HTR-8/SVneo (cell line): ENCODE measurements around the gene ZCRB1.
A peak's percentile ranks its signal among the peaks of the same experiment; 100 is the strongest.
"Not testable (repeated sequence)": the region's sequence is repeated elsewhere in the genome, so short reads cannot be mapped to it uniquely, and the experiment has no call there.

Experiments used
- DNase-seq: peaks from one replicate; pipeline ENCODE4 v3.0.0; 2011; ENCODE audit warnings: low spot score, mixed read lengths; ENCODE audit not compliant: insufficient read length
- FAIRE-seq: peaks from 2 replicates; lab custom pipeline; 2011; peaks lifted over from hg19 to GRCh38; lab: Jason Lieb, UNC

The ZCRB1 gene

GRCh38 chr12:42332301-42333285 is 6.7 kb upstream of the ZCRB1 start:
- DNase-seq, result peak; percentile 57
- FAIRE-seq, result no peak

DNA sequence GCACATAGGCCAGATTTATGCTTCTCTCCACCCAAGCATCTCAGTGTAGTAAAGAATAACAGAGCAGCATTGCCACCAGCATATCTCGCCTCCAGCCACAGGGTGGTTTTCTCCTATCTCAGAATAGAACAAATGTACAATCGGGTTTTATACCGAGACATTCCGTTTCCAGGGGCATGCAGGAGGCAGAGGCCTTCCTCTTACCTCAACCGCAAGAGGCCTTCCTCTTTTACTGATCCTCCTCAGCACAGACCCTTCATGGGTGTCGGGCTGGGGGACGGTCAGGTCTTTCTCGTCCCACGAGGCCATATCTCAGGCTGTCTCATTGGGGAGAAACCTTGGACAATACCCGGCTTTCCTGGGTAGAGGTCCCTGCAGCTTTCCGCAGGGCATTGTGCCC is 4.2 kb upstream of the ZCRB1 start:
- FAIRE-seq, DNase-seq: not testable (repeated sequence)

DNA sequence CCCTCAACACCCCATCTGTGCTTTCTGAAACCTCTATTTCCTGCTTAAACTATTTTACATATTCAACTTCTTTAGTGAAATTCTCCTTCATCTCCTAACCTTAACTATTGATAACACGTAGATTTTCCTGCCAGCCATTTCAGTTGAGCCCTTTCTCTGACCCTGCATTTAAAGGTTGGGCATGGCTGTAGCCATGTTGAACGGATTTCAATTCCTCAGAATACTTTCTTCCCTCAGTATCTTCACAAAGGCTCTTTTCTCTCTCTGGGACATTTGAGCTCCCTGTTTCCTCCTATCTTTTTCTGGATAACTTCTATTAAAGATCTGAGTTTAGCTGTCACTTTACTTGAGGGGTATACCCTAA is 1.3 kb upstream of the ZCRB1 start:
- DNase-seq (no peak), FAIRE-seq (no peak)

GRCh38 chr12:42326541-42327226 is 790 bp upstream of the ZCRB1 start:
- FAIRE-seq, result no peak
- DNase-seq, result no peak

DNA sequence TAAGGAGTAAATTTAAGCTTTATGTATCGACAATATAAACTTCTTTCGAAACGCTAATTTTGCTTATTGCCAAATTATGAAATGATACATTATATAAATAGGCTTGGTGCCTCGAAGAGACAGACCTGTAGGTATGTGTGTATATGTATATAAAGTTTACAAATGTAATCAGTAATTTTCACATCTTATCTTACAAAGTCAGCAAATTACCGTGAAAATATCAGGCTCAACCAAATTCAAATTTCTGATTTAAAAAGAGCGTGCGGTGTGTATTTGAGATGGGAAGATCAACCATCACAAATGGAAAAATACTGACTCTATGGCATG is 605 bp downstream of the ZCRB1 start:
- FAIRE-seq, result no peak

DNA sequence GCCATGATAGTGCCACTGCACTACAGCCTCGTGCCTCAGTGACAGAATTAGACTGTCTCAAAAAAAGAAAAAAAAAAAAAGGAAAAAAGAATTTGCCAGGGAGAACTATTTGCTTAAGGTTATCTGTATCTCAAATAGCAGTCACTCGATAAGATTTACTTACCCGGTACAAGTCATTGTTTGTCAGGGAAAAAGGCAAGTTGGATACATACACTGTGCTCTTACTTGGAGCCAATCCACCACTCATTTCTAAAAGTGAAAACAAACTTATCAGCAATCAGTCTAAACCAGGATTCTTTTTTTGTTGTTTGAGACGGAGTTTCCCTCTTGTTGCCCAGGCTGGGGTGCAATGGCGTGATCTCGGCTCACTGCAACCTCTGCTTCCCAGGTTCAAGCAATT is 2.0 kb downstream of the ZCRB1 start:
- FAIRE-seq, result no peak
- no peak for DNase-seq

More for the DNA sequence above, 605 bp downstream of the ZCRB1 start:
- DNase-seq, result no peak

- DNase-seq, result no peak
- no peak for FAIRE-seq
Measured at GRCh38 chr12:42322567-42322966, 3.3 kb downstream of the ZCRB1 start.

- FAIRE-seq (no peak), DNase-seq (no peak)
Measured at GRCh38 chr12:42320796-42321195, 5.1 kb downstream of the ZCRB1 start.

GRCh38 chr12:42315108-42315507 is 10.8 kb downstream of the ZCRB1 start:
- no peak for FAIRE-seq
- DNase-seq, result no peak

GRCh38 chr12:42309996-42310395 is 15.9 kb downstream of the ZCRB1 start:
- FAIRE-seq (no peak), DNase-seq (no peak)

- FAIRE-seq (no peak), DNase-seq (no peak)
Measured at GRCh38 chr12:42308390-42308789, 17.5 kb downstream of the ZCRB1 start.

GRCh38 chr12:42306297-42306696 is 19.6 kb downstream of the ZCRB1 start:
- FAIRE-seq (no peak), DNase-seq (no peak)

- DNase-seq, result no peak
- no peak for FAIRE-seq
Measured at GRCh38 chr12:42299392-42300308, 26.2 kb downstream of the ZCRB1 start.

DNA sequence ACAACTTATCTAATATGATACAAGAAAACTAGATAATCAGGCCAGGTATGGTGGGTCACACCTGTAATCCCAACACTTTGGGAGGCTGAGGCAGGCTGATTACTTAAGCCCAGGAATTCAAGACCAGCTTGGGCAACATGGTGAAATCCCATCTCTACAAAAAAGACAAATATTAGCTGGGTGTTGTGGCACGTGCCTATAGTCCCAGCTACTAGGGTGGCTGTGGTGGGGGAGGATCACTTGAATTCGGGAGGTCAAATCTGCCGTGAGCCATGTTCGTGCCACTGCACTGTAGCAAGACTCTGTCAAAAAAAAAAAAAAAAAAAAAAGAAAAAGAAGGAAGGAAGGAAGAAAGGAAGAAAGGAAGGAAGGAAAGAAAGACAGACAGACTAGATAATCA is 27.0 kb downstream of the ZCRB1 start:
- no peak for DNase-seq
- no peak for FAIRE-seq

- DNase-seq (no peak), FAIRE-seq (no peak)
Measured at GRCh38 chr12:42296503-42297109, 29.3 kb downstream of the ZCRB1 start.

DNA sequence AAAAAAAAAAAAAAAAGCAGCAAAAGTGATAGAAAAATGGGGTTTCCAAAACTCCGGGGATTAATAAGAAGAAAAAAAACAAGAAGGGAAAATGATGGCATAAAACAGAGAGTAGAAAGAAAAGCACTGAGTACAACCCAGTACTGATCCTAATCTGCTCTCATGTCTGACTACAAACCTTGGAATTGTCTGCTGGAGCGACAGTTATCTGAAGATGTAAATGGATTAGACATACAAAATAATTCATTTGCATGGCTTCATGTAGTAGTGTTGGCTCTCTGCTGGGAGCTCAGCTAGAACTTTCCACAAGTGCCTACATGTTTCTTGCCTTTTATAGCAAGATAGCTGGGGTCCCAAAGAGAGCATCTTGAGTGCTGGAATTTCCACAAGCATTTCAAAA is 34.2 kb downstream of the ZCRB1 start:
- DNase-seq, result no peak
- no peak for FAIRE-seq

- DNase-seq (no peak), FAIRE-seq (no peak)
Measured at GRCh38 chr12:42288544-42288943, 37.4 kb downstream of the ZCRB1 start.

DNA sequence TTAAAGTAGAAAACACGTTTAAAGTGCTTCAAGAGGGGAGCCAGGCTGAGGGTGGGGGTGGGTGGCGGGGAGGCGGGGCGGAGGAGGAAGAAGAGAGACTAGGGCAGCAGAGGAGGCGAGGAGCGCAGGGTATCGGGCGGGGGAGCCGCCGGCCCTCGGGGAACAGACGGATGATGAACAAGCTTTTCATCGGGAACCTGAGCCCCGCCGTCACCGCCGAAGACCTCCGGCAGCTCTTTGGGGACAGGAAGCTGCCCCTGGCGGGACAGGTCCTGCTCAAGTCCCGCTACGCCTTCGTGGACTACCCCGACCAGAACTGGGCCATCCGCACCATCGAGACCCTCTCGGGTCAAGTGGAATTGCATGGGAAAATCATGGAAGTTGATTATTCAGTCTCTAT is 39.2 kb downstream of the ZCRB1 start:
- no peak for DNase-seq
- no peak for FAIRE-seq

DNA sequence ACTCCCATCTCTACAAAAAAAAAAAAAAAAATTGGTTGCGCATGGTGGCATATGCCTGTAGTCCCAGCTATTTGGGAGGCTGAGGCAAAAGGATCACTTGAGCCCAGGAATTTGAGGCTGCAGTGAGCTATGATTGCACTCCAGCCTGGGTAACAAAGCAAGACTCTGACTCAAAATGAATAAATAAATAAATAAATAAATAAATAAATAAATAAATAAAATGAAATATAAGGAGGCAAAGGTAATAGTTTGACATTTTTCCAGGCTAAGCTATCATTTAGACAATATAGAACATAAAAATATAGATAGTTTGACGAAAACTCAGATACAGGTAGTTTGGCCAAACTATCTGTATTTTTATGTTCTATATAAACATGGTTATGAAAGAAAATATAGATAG is 40.5 kb downstream of the ZCRB1 start:
- DNase-seq (no peak), FAIRE-seq (no peak)

GRCh38 chr12:42284876-42285275 is 41.0 kb downstream of the ZCRB1 start:
- DNase-seq (no peak), FAIRE-seq (no peak)
